IMR-90 (cell line): ENCODE data around the gene ZNF280C. TPM values are rescaled to one million over a fixed set of nuclear protein-coding genes. Genes with fewer than 3 reads are reported as not detected.

Source experiments
- ATAC-seq: fragments of 200-7000 bp; cut with Tn5 transposase; 2 replicates; pipeline ENCODE4 v1.9.1; 2020; ENCODE audit warnings: low read depth, mild to moderate bottlenecking, moderate library complexity
- BruUV-seq: library from RNA; stranded (reverse); fragments of 400-500 nt; replicated peaks from 2 replicates; lab custom pipeline; 2021; lab: Mats Ljungman, UMichigan
- CTCF ChIA-PET: fragments of 300-600 bp; formaldehyde crosslinking; extraction: SDS; loops from one replicate; lab custom pipeline; 2021; ENCODE audit warnings: antibody characterized with exemption; lab: Yijun Ruan, JAX
- POLR2A ChIA-PET: fragments of 300-600 bp; sonication (Branson Sonifier 250); formaldehyde crosslinking; loops from one replicate; lab custom pipeline; 2022; ENCODE audit warnings: antibody characterized with exemption; ENCODE audit not compliant: unreplicated experiment; lab: Charles Lee
- DNase-seq: peaks from one replicate; pipeline ENCODE4 v3.0.0; 2013
- H2AFZ ChIP-seq: replicated peaks from 2 replicates; pipeline ENCODE3; 2013; ENCODE audit warnings: low read length, mild to moderate bottlenecking; ENCODE audit not compliant: poor library complexity
- H2AK5ac ChIP-seq: 2 replicates; pipeline ENCODE4 v1.6.1; 2013; ENCODE audit warnings: low read depth, low read length, inconsistent platforms
- H2AK9ac ChIP-seq: replicated peaks from 2 replicates; pipeline ENCODE3; 2013; ENCODE audit warnings: mild to moderate bottlenecking, low read depth, low read length, moderate library complexity; ENCODE audit not compliant: poor library complexity
- H2BK120ac ChIP-seq: 2 replicates; pipeline ENCODE4 v1.6.1; 2013; ENCODE audit warnings: low read depth, low read length, inconsistent platforms
- H2BK15ac ChIP-seq: 3 replicates; pipeline ENCODE4 v1.6.1; 2013; ENCODE audit warnings: low read depth, low read length, inconsistent platforms
- H2BK20ac ChIP-seq: 2 replicates; pipeline ENCODE4 v1.6.1; 2013; ENCODE audit warnings: low read depth, mild to moderate bottlenecking, inconsistent platforms, low read length, moderate library complexity
- H2BK5ac ChIP-seq: 2 replicates; pipeline ENCODE4 v1.6.1; 2013; ENCODE audit warnings: mild to moderate bottlenecking, low read depth, low read length, inconsistent platforms; ENCODE audit not compliant: poor library complexity, severe bottlenecking
- H3K14ac ChIP-seq: replicated peaks from 2 replicates; pipeline ENCODE4 v1.6.1; 2013; ENCODE audit warnings: low read depth, low read length, inconsistent platforms
- H3K18ac ChIP-seq: 2 replicates; pipeline ENCODE4 v1.6.1; 2013; ENCODE audit warnings: low read depth, low read length, control low read depth
- H3K23ac ChIP-seq: 2 replicates; pipeline ENCODE4 v1.6.1; 2013; ENCODE audit warnings: low read depth, low read length, inconsistent platforms
- H3K27ac ChIP-seq: 2 replicates; pipeline ENCODE4 v1.5.1; 2013; ENCODE audit warnings: mild to moderate bottlenecking, control low read depth, low read length; ENCODE audit not compliant: insufficient read depth
- H3K27me3 ChIP-seq: 2 replicates; pipeline ENCODE4 v1.6.1; 2013; ENCODE audit warnings: low read length; ENCODE audit not compliant: control insufficient read depth, insufficient read depth
- H3K36me3 ChIP-seq: 2 replicates; pipeline ENCODE4 v1.6.1; 2013; ENCODE audit warnings: low read length, mixed read lengths; ENCODE audit not compliant: control insufficient read depth, insufficient read depth
- H3K4ac ChIP-seq: 2 replicates; pipeline ENCODE4 v1.6.1; 2013; ENCODE audit warnings: low read depth, low read length, inconsistent platforms
- H3K4me1 ChIP-seq: 2 replicates; pipeline ENCODE4 v1.6.1; 2013; ENCODE audit warnings: low read length, mixed read lengths; ENCODE audit not compliant: control insufficient read depth, insufficient read depth
- H3K4me2 ChIP-seq: 2 replicates; pipeline ENCODE4 v1.6.1; 2013; ENCODE audit warnings: low read depth, mild to moderate bottlenecking, control low read depth, low read length, moderate library complexity
- H3K4me3 ChIP-seq: 2 replicates; pipeline ENCODE4 v1.5.1; 2013; ENCODE audit warnings: low read depth, mild to moderate bottlenecking, control low read depth, low read length, moderate library complexity; ENCODE audit not compliant: insufficient read depth
- H3K56ac ChIP-seq: 2 replicates; pipeline ENCODE4 v1.6.1; 2013; ENCODE audit warnings: low read length, inconsistent platforms; ENCODE audit not compliant: insufficient read depth; ENCODE audit errors: extremely low read depth
- H3K79me1 ChIP-seq, 2 experiments: 2 replicates each; pipeline ENCODE4 v1.6.1; 2013; ENCODE audit warnings: low read length in 2 of 2, inconsistent platforms in 1 of 2, low read depth in 1 of 2
- H3K9ac ChIP-seq: 2 replicates; pipeline ENCODE4 v1.6.1; 2013; ENCODE audit warnings: low read depth, low read length, control low read depth
- H3K9me1 ChIP-seq: 2 replicates; pipeline ENCODE4 v1.6.1; 2013; ENCODE audit warnings: low read length, inconsistent platforms; ENCODE audit not compliant: insufficient read depth
- H3K9me3 ChIP-seq: 2 replicates; pipeline ENCODE4 v1.6.1; 2013; ENCODE audit warnings: low read length; ENCODE audit not compliant: control insufficient read depth, insufficient read depth
- H4K20me1 ChIP-seq: 2 replicates; pipeline ENCODE4 v1.6.1; 2013; ENCODE audit warnings: low read length, inconsistent platforms; ENCODE audit not compliant: insufficient read depth
- H4K5ac ChIP-seq: 2 replicates; pipeline ENCODE4 v1.6.1; 2013; ENCODE audit warnings: mild to moderate bottlenecking, low read depth, low read length, control low read depth
- H4K8ac ChIP-seq, 2 experiments: 2 replicates each; pipeline ENCODE4 v1.6.1; 2013; ENCODE audit warnings: low read depth in 2 of 2, low read length in 2 of 2, control low read depth in 1 of 2, inconsistent platforms in 1 of 2
- H4K91ac ChIP-seq: 2 replicates; pipeline ENCODE4 v1.6.1; 2013; ENCODE audit warnings: low read depth, low read length, inconsistent platforms; ENCODE audit not compliant: insufficient read depth
- BHLHE40 ChIP-seq: fragments of 150-350 bp; IDR thresholded peaks from 2 replicates; pipeline ENCODE4 v1.6.1; 2016; ENCODE audit warnings: mild to moderate bottlenecking, low read depth, low read length
- CHD1 ChIP-seq: IDR thresholded peaks from 2 replicates; pipeline ENCODE4 v1.6.1; 2012; ENCODE audit warnings: low read depth, low read length, improper control_type of control experiment
- CTCF ChIP-seq: conservative IDR thresholded peaks from 2 replicates; pipeline ENCODE4 v1.5.1; 2012; ENCODE audit warnings: mild to moderate bottlenecking, low read depth, low read length, improper control_type of control experiment
- MAFK ChIP-seq: IDR thresholded peaks from 2 replicates; pipeline ENCODE4 v1.6.1; 2012; ENCODE audit warnings: low read depth, low read length, improper control_type of control experiment
- MAZ ChIP-seq: IDR thresholded peaks from 2 replicates; pipeline ENCODE4 v1.6.1; 2012; ENCODE audit warnings: low read depth, mild to moderate bottlenecking, low read length, improper control_type of control experiment, moderate library complexity, borderline replicate concordance
- SMC3 ChIP-seq: fragments of 150-350 bp; IDR thresholded peaks from 2 replicates; pipeline ENCODE4 v1.6.1; 2016; ENCODE audit warnings: low read depth, mild to moderate bottlenecking, antibody characterized with exemption, low read length, moderate library complexity
- USF2 ChIP-seq: fragments of 150-350 bp; IDR thresholded peaks from 2 replicates; pipeline ENCODE4 v1.6.1; 2017; ENCODE audit warnings: mild to moderate bottlenecking, antibody characterized with exemption, low read length, low read depth
- WGBS, 2 experiments: methylation state at CpG; one replicate each; pipeline versions ENCODE4 v1.1.5 to v1.1.7; 2013; ENCODE audit warnings: missing lambda C conversion rate in 2 of 2; ENCODE audit not compliant: insufficient read length in 1 of 2; ENCODE audit errors: extremely low coverage in 2 of 2; 5-methylcytosine and 5-hydroxymethylcytosine counted together
- dilution Hi-C: fragments of 300-500 bp; cut with HindIII; formaldehyde crosslinking; loops from one replicate; pipeline ENCODE4 v1.14.3; 2018; ENCODE audit warnings: low sequenced_read_pairs; ENCODE audit not compliant: unreplicated experiment
- in situ Hi-C: fragments of 300-500 bp; cut with MboI; formaldehyde crosslinking; loops from 3 replicates; pipeline ENCODE4 v1.14.3; 2019; ENCODE audit warnings: low sequenced_read_pairs, inconsistent platforms, mixed read lengths
- intact Hi-C: fragments of 100-400 bp; cut with micrococcal nuclease; formaldehyde crosslinking; loops from 2 replicates; pipeline ENCODE4 v1.10.0; 2022
- polyA plus RNA-seq, 3 experiments: library from polyadenylated mRNA; depleted of rRNA; stranded (reverse); fragments of >200 nt; gene quantifications; 2 replicates each; pipeline ENCODE4 v1.2.3, GENCODE V29; 2012; ENCODE audit warnings: low replicate concordance in 1 of 3
- total RNA-seq: library from RNA; depleted of rRNA; stranded (reverse); fragments of >200 nt; gene quantifications from 2 replicates; pipeline ENCODE4 v1.2.3, GENCODE V29; 2012

ZNF280C gene
- total and polyA plus RNA-seq, 2 of the 4 experiments (the other 2 are of a cell fraction) = 3.1 to 4.5 TPM

GRCh38 chrX:130304587-130305368, 36.1 kb upstream of the ZNF280C start:
- ChIA-PET POLR2A (no interaction called here), CTCF (no interaction called here)
- no peak overlapping the region for H4K91ac ChIP-seq
- H2BK15ac ChIP-seq = no peak overlapping the region
- no peak overlapping the region for H4K8ac ChIP-seq
- H3K9me3 ChIP-seq = no peaks in the 10 kb centered on the region
- no peak overlapping the region for H2AK9ac ChIP-seq
- no peak overlapping the region for H2AFZ ChIP-seq
- no peak overlapping the region for H2AK5ac ChIP-seq
- H3K23ac ChIP-seq = no peak overlapping the region
- dilution Hi-C loops (no loop called here), intact Hi-C loops (no loop called here), in situ Hi-C loops (no loop called here)
- no peaks in the 10 kb centered on the region for H3K4me1 ChIP-seq
- H4K5ac ChIP-seq = no peak overlapping the region
- no peak overlapping the region for H3K18ac ChIP-seq
- H2BK120ac ChIP-seq = no peak overlapping the region
- no peak overlapping the region for H2BK5ac ChIP-seq
- WGBS, 2 experiments = 79% methylated on average over 3 of the region's 5 CpGs; no CpG with 5 or more reads in 1 of the 2 experiments
- H3K27me3 ChIP-seq = no peaks in the 10 kb centered on the region; the same call in 1 of the 2 replicates
- BruUV-seq = no TSS peak
- TF ChIP-seq BHLHE40 (no peak), CTCF (no peak), CHD1 (no peak), MAFK (no peak), USF2 (no peak), SMC3 (no peak), MAZ (no peak)
- no peak for DNase-seq
- no peak overlapping the region for H3K9ac ChIP-seq
- H3K4me2 ChIP-seq = no peak overlapping the region
- no peaks in the 10 kb centered on the region for H3K9me1 ChIP-seq
- H3K4ac ChIP-seq = no peak overlapping the region
- no peak for ATAC-seq
- no peaks in the 10 kb centered on the region for H3K79me1 ChIP-seq
- H3K56ac ChIP-seq = no peak overlapping the region
- no peaks in the 10 kb centered on the region for H4K20me1 ChIP-seq
- no peak overlapping the region for H3K27ac ChIP-seq
- H2BK20ac ChIP-seq = no peak overlapping the region
- H3K36me3 ChIP-seq = no peaks in the 10 kb centered on the region
- H3K4me3 ChIP-seq = no peak overlapping the region
- H3K14ac ChIP-seq = no peak overlapping the region
